Epithelial cell of esophagus (primary cell): ENCODE data around the gene TAGLN2.

Source experiments
- DNase-seq: peaks from one replicate; pipeline ENCODE4 v3.0.0; 2010; ENCODE audit warnings: low read depth
- H3K4me3 ChIP-seq: 2 replicates; pipeline ENCODE4 v1.5.1; 2011; ENCODE audit warnings: mild to moderate bottlenecking, low read length, control low read depth
- TF ChIP-seq, protein P1 (sequence below): IDR thresholded peaks from 2 replicates; pipeline ENCODE4 v1.5.1; 2011; ENCODE audit warnings: low read depth, mild to moderate bottlenecking, low read length, control low read depth, inconsistent platforms; ENCODE audit not compliant: insufficient read depth; ENCODE audit errors: missing control alignments

TAGLN2 gene

GRCh38 chr1:159957824-159958268, 32.5 kb upstream of the TAGLN2 start:
- TF ChIP-seq, protein P1, sequence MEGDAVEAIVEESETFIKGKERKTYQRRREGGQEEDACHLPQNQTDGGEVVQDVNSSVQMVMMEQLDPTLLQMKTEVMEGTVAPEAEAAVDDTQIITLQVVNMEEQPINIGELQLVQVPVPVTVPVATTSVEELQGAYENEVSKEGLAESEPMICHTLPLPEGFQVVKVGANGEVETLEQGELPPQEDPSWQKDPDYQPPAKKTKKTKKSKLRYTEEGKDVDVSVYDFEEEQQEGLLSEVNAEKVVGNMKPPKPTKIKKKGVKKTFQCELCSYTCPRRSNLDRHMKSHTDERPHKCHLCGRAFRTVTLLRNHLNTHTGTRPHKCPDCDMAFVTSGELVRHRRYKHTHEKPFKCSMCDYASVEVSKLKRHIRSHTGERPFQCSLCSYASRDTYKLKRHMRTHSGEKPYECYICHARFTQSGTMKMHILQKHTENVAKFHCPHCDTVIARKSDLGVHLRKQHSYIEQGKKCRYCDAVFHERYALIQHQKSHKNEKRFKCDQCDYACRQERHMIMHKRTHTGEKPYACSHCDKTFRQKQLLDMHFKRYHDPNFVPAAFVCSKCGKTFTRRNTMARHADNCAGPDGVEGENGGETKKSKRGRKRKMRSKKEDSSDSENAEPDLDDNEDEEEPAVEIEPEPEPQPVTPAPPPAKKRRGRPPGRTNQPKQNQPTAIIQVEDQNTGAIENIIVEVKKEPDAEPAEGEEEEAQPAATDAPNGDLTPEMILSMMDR, result no peak
- no peak overlapping the region for H3K4me3 ChIP-seq
- DNase-seq, result no peak

DNA sequence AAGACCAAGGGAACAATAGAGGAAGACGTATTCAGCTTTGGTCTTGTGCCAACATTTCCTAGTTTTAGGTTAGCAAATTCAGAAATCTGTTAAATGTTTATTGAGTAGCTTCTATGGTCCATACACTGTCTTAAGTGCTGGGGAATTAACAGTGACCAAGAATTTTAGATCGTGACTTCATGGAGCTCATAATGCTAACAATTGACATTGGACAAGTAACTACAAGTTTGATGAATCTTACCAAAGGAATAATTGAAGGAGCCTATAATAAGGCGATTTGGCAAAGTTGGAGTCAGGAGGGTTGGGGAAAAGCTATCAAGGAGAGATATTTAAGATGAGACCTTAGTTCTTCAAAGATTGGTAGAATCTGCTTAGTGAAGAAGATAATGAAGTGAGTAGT, 30.1 kb upstream of the TAGLN2 start:
- no peak overlapping the region for H3K4me3 ChIP-seq
- peak; percentile 72 for DNase-seq
- TF ChIP-seq, protein P1, result no peak

GRCh38 chr1:159953536-159954515, 28.5 kb upstream of the TAGLN2 start, which contains the start of gene SLAMF9:
SLAMF9 (minus strand) TSS chr1:159954237; CDS start chr1:159954137, 100 bp downstream.
- H3K4me3 ChIP-seq, result no peak within 1 kb of the TSS
- DNase-seq, result peak; percentile 86
- TF ChIP-seq, protein P1, result no peak

GRCh38 chr1:159952932-159953331, 27.6 kb upstream of the TAGLN2 start:
- TF ChIP-seq, protein P1, result no peak
- H3K4me3 ChIP-seq, result no peak overlapping the region
- no peak for DNase-seq

- no peak overlapping the region for H3K4me3 ChIP-seq
- TF ChIP-seq, protein P1, result no peak
- no peak for DNase-seq
These were observed 26.2 kb upstream of the TAGLN2 start for GRCh38 chr1:159951551-159951950.

- TF ChIP-seq, protein P1, result no peak
- H3K4me3 ChIP-seq, result no peak overlapping the region
- DNase-seq, result no peak
These were observed 25.7 kb upstream of the TAGLN2 start for GRCh38 chr1:159951016-159951415.
